ENCODE measurements around the gene PRIMA1.

DNA sequence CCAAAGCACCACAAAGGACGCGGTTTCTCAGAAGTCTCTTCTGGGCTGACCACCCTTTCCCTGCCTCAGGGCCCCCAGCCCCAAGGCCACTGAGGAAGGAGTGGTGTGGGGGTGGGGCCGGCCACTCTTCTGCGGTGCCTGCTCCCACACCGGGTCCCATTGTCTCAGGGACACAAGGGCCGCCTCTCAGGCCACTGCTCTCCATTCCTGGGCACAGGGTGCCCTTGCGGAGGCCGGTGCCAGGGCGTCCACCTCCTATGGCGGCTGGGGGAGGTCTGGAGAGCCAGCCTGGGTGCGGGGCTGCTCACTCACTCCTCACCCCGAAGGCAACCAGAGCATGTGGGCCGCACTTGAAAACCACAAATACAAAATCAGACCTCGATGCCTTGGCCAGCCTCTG is 44.1 kb downstream of the PRIMA1 start:
- TF ChIP-seq KLF5 (IDR thresholded peaks at IDR 0.05; ENCODE audit: partially characterized antibody) (no peak), MXI1 (IDR thresholded peaks at IDR 0.05; ENCODE audit: low read depth, low read length) (no peak)
- TF ChIP-seq, protein P1, sequence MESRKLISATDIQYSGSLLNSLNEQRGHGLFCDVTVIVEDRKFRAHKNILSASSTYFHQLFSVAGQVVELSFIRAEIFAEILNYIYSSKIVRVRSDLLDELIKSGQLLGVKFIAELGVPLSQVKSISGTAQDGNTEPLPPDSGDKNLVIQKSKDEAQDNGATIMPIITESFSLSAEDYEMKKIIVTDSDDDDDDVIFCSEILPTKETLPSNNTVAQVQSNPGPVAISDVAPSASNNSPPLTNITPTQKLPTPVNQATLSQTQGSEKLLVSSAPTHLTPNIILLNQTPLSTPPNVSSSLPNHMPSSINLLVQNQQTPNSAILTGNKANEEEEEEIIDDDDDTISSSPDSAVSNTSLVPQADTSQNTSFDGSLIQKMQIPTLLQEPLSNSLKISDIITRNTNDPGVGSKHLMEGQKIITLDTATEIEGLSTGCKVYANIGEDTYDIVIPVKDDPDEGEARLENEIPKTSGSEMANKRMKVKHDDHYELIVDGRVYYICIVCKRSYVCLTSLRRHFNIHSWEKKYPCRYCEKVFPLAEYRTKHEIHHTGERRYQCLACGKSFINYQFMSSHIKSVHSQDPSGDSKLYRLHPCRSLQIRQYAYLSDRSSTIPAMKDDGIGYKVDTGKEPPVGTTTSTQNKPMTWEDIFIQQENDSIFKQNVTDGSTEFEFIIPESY (IDR thresholded peaks at IDR 0.05), result no peak

Measured in GM12878 (cell line).